Loucy (cell line): ENCODE results near the gene GPT2.

Experiments used
- CTCF ChIP-seq: fragments of 200-600 bp; sonication (generic); conservative IDR thresholded peaks from 2 replicates; pipeline ENCODE4 v1.5.1; 2014; ENCODE audit warnings: mild to moderate bottlenecking, antibody characterized with exemption, low read length
- EZH2phosphoT487 ChIP-seq: fragments of 200-600 bp; IDR thresholded peaks from 2 replicates; pipeline ENCODE4 v1.6.1; 2018; ENCODE audit warnings: antibody characterized with exemption, mild to moderate bottlenecking, moderate library complexity, borderline replicate concordance

DNA sequence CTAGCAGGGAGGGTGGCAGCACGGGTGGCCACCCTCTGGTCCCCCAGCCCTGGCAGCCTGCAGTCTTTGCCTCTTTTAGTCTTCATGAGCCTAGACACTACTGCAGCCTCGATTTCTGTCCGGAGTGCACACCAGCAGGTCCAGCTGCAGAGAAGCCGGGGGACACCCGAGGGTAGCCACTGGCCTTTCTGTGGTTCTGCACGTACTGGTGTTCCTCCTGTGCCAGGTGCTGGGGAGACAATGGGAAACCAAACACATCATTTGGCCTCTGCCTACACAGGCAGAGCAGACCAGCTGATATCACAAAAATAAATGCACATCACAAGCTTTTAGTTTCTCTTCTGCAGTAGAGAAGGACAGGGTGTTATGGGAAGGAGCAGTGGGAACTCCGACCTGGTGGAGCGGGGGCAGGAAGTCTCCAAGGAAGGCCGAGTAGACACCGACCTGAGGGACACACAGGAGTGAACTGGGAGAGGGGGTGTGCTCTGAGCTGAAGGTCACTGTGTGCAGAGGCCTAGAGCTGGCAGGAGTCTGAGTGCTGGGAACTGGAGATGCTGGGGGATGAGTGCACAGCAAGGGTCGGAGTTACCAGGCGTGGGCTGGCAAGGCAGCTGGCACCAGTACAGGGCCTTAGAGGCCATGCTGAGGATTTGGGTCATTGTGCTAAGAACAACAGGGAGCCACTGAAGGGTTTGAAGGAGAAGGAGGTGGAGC, 23.1 kb downstream of the GPT2 start:
- TF ChIP-seq CTCF: no peak
- no peak for TF ChIP-seq EZH2phosphoT487
